CD1c-positive myeloid dendritic cell (primary cell): Measurements from ENCODE around the gene CD300E.
"Not testable (repeated sequence)": the region's sequence is repeated elsewhere in the genome, so short reads cannot be mapped to it uniquely, and the experiment has no call there.

ENCODE experiments used
- DNase-seq: peaks from one replicate; pipeline ENCODE4 v3.0.0-alpha.2; 2016; ENCODE audit errors: extremely low spot score

The CD300E gene

GRCh38 chr17:74623693-74624093 is at the start of gene CD300E:
TSS of gene CD300E (minus strand) at chr17:74623738. CDS start at chr17:74623621, 117 bp downstream.
- DNase-seq = peak; percentile 92

- DNase-seq = peak; percentile 90
Measured at GRCh38 chr17:74671031-74671771, 47.7 kb upstream of the CD300E start.

- DNase-seq = no peak
Measured at GRCh38 chr17:74670329-74670728, 46.8 kb upstream of the CD300E start.

GRCh38 chr17:74663561-74663960 is 40.0 kb upstream of the CD300E start:
- no peak for DNase-seq

GRCh38 chr17:74659889-74660288 is 36.4 kb upstream of the CD300E start:
- no peak for DNase-seq

- DNase-seq = no peak
Measured at GRCh38 chr17:74658620-74659019, 35.1 kb upstream of the CD300E start.

- DNase-seq = no peak
Measured at GRCh38 chr17:74654742-74655141, 31.2 kb upstream of the CD300E start.

- DNase-seq = no peak
Measured at GRCh38 chr17:74652020-74652419, 28.5 kb upstream of the CD300E start.

- DNase-seq = no peak
Measured at GRCh38 chr17:74649909-74650308, 26.4 kb upstream of the CD300E start.

- DNase-seq = no peak
Measured at GRCh38 chr17:74647871-74648672, 24.5 kb upstream of the CD300E start.

GRCh38 chr17:74646231-74646630 is 22.7 kb upstream of the CD300E start:
- DNase-seq = peak; percentile 66

GRCh38 chr17:74645010-74645409 is 21.5 kb upstream of the CD300E start:
- DNase-seq = peak; percentile 31

- no peak for DNase-seq
Measured at GRCh38 chr17:74644419-74644818, 20.9 kb upstream of the CD300E start.

GRCh38 chr17:74643826-74644225 is 20.3 kb upstream of the CD300E start:
- no peak for DNase-seq

GRCh38 chr17:74642995-74643394 is 19.5 kb upstream of the CD300E start:
- DNase-seq = no peak

GRCh38 chr17:74642556-74642955 is 19.0 kb upstream of the CD300E start:
- DNase-seq = no peak

- no peak for DNase-seq
Measured at GRCh38 chr17:74641958-74642298, 18.4 kb upstream of the CD300E start.

GRCh38 chr17:74641224-74641957 is 17.9 kb upstream of the CD300E start:
- DNase-seq = peak; percentile 88

GRCh38 chr17:74639704-74640151 is 16.2 kb upstream of the CD300E start:
- peak; percentile 85 for DNase-seq

- DNase-seq = peak; percentile 55
Measured at GRCh38 chr17:74637926-74638325, 14.4 kb upstream of the CD300E start.

- peak; percentile 60 for DNase-seq
Measured at GRCh38 chr17:74637265-74637664, 13.7 kb upstream of the CD300E start.

- not testable (repeated sequence) for DNase-seq
Measured at GRCh38 chr17:74636541-74637085, 13.1 kb upstream of the CD300E start.
